NOMO-1 (cell line): Measurements from ENCODE around the gene NAALADL2.

Source experiments
- DNase-seq, 2 experiments: peaks; one replicate each; lab custom pipeline; 2025; ENCODE audit not compliant: unreplicated experiment in 2 of 2; lab: John Stamatoyannopoulos, UW

NAALADL2 gene

GRCh38 chr3:175619369-175619768 is 760.2 kb downstream of the NAALADL2 start:
- no peak for DNase-seq

- DNase-seq: no peak
These were observed 761.0 kb downstream of the NAALADL2 start for GRCh38 chr3:175620093-175620492.

- no peak for DNase-seq
These were observed 761.4 kb downstream of the NAALADL2 start for GRCh38 chr3:175620532-175620931.

- DNase-seq: no peak
These were observed 781.8 kb downstream of the NAALADL2 start for GRCh38 chr3:175640958-175641357.

GRCh38 chr3:175646865-175647264 is 787.7 kb downstream of the NAALADL2 start:
- no peak for DNase-seq

GRCh38 chr3:175648899-175649298 is 789.8 kb downstream of the NAALADL2 start:
- no peak for DNase-seq

GRCh38 chr3:175651716-175652115 is 792.6 kb downstream of the NAALADL2 start:
- DNase-seq: no peak

GRCh38 chr3:175655351-175655750 is 796.2 kb downstream of the NAALADL2 start:
- DNase-seq: no peak

- no peak for DNase-seq
These were observed 797.3 kb downstream of the NAALADL2 start for GRCh38 chr3:175656461-175656860.

GRCh38 chr3:175659670-175660350 is 800.7 kb downstream of the NAALADL2 start:
- no peak for DNase-seq

- DNase-seq: no peak
These were observed 803.7 kb downstream of the NAALADL2 start for GRCh38 chr3:175662815-175663214.

- DNase-seq: no peak
These were observed 805.8 kb downstream of the NAALADL2 start for GRCh38 chr3:175664911-175665310.

- DNase-seq: no peak
These were observed 809.2 kb downstream of the NAALADL2 start for GRCh38 chr3:175668300-175668699.

GRCh38 chr3:175670557-175670956 is 811.4 kb downstream of the NAALADL2 start:
- no peak for DNase-seq

GRCh38 chr3:175672119-175672689 is 813.1 kb downstream of the NAALADL2 start:
- DNase-seq: no peak

GRCh38 chr3:175679568-175679967 is 820.4 kb downstream of the NAALADL2 start:
- no peak for DNase-seq

- DNase-seq: no peak
These were observed 833.1 kb downstream of the NAALADL2 start for GRCh38 chr3:175692256-175692655.

- DNase-seq: no peak
These were observed 836.1 kb downstream of the NAALADL2 start for GRCh38 chr3:175695251-175695650.

GRCh38 chr3:175702956-175703355 is 843.8 kb downstream of the NAALADL2 start:
- no peak for DNase-seq

- no peak for DNase-seq
These were observed 845.4 kb downstream of the NAALADL2 start for GRCh38 chr3:175704366-175705055.

- DNase-seq: no peak
These were observed 854.1 kb downstream of the NAALADL2 start for GRCh38 chr3:175713268-175713667.

GRCh38 chr3:175716446-175716845 is 857.3 kb downstream of the NAALADL2 start:
- no peak for DNase-seq
